ENCODE measurements around the gene TAS2R31.
"Not testable (repeated sequence)": the region's sequence is repeated elsewhere in the genome, so short reads cannot be mapped to it uniquely, and the experiment has no call there.

TAS2R31 gene

DNA sequence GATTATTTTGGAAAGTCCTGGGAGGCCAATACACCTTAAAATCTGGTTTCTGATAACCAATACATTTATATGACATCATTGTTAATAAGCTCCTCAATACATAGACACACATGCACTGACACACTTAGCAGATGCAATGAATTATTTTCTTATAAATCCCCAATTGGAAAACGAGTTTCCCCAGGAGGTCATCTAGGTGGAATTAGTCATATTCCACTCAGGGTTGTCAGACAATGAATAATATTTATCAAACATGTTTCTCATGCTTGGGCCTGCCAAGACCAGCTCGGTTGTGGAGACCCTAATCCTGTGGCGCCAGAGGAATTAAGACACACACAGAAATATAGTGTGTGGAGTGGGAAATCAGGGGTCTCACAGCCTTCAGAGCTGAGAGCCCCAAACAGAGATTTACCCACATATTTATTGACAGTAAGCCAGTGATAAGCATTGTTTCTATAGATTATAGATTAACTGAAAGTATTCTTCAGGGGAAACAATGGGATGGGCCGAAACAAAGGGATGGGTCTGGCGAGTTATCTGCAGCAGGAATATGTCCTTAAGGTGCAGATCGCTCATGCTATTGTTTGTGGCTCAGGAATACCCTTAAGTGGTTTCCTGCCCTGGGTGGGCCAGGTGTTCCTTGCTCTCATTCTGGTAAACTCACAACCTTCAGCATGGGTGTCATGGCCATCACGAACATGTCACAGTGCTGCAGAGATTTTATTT is 18.8 kb upstream of the TAS2R31 start:
- H3K4me1 ChIP-seq (ENCODE audit: control insufficient read depth, insufficient read depth, low read length); H3K27ac ChIP-seq (ENCODE audit: low read length); DNase-seq (ENCODE audit: low read depth, low spot score); H3K9me3 ChIP-seq (ENCODE audit: control insufficient read depth, insufficient read depth, low read length); H3K27me3 ChIP-seq (ENCODE audit: control insufficient read depth, insufficient read depth, low read length); H3K36me3 ChIP-seq (ENCODE audit: control insufficient read depth, insufficient read depth, low read length); H3K4me3 ChIP-seq (ENCODE audit: low read length): not testable (repeated sequence)
- WGBS (ENCODE audit: insufficient coverage, insufficient read length): no CpG with 5 or more reads among the region's 7 CpGs

DNA sequence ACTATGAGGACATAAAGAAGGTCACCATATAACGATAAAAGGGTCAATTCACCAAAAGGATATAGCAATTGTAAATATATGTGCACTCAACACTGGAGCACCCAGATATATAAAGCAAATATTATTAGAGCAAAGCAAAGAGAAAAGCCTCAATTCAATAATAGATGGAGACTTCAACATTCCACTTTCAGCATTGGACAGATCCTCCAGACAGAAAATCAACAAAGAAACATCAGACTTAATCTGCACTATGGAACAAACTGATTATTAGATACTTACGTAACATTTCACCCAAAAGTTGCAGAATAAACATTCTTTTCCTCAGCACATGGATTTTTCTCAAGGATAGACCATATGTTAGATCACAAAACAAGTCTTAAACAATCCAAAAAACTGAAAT is 10.2 kb upstream of the TAS2R31 start:
- H3K27me3 ChIP-seq (ENCODE audit: control insufficient read depth, insufficient read depth, low read length); H3K4me3 ChIP-seq (ENCODE audit: low read length); H3K4me1 ChIP-seq (ENCODE audit: control insufficient read depth, insufficient read depth, low read length); H3K36me3 ChIP-seq (ENCODE audit: control insufficient read depth, insufficient read depth, low read length); H3K27ac ChIP-seq (ENCODE audit: low read length); H3K9me3 ChIP-seq (ENCODE audit: control insufficient read depth, insufficient read depth, low read length); DNase-seq (ENCODE audit: low read depth, low spot score): not testable (repeated sequence)
- no CpG with 5 or more reads among the region's 2 CpGs for WGBS (ENCODE audit: insufficient coverage, insufficient read length)

DNA sequence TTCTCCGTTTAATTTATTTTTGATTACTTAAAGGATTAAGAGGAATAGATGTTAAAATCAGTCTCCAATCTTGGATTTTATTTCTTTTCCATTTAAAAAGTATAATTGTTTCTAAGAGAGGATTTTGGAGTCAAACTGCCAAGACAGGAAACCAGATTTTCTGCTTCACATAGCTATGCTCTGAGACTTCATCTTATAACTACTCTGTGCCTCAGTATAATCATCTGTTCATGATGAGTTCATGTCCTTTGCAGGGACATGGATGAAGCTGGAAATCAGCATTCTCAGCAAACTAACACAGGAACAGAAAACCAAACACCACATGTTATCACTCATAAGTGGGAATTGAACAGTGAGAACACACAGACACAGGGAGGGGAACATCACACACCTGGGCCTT is 9.0 kb upstream of the TAS2R31 start:
- no peak overlapping the region for H3K27ac ChIP-seq (ENCODE audit: low read length)
- no peaks in the 10 kb centered on the region for H3K4me1 ChIP-seq (ENCODE audit: control insufficient read depth, insufficient read depth, low read length)
- no peak overlapping the region for H3K4me3 ChIP-seq (ENCODE audit: low read length)
- no CpG with 5 or more reads among the region's 1 CpG for WGBS (ENCODE audit: insufficient coverage, insufficient read length)
- H3K9me3 ChIP-seq (ENCODE audit: control insufficient read depth, insufficient read depth, low read length): no peaks in the 10 kb centered on the region
- H3K36me3 ChIP-seq (ENCODE audit: control insufficient read depth, insufficient read depth, low read length): no peaks in the 10 kb centered on the region
- DNase-seq (ENCODE audit: low read depth, low spot score): no peak
- H3K27me3 ChIP-seq (ENCODE audit: control insufficient read depth, insufficient read depth, low read length): no peaks in the 10 kb centered on the region

DNA sequence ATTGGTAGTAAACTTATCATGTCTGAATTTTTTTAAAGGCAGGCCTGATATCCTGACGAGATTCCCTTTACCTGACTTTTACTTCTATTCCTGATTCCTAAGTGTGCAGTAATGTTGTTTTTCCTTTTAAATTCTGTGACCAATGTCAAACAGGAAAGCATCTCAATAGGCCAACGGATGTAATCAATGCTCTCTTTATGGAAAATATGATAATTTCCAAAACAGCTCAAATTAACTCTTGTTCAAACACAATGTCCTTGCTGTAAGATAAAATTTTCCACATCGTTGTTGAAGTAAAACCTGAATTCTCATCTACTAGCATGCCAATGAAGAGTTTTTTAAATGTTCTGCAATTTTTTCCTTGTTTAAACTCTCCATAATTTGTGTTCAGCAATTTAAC is 8.0 kb upstream of the TAS2R31 start:
- Histone ChIP-seq H3K27ac (ENCODE audit: low read length) (no peak overlapping the region), H3K9me3 (ENCODE audit: control insufficient read depth, insufficient read depth, low read length) (no peaks in the 10 kb centered on the region), H3K4me3 (ENCODE audit: low read length) (no peak overlapping the region), H3K27me3 (ENCODE audit: control insufficient read depth, insufficient read depth, low read length) (no peaks in the 10 kb centered on the region), H3K4me1 (ENCODE audit: control insufficient read depth, insufficient read depth, low read length) (no peaks in the 10 kb centered on the region), H3K36me3 (ENCODE audit: control insufficient read depth, insufficient read depth, low read length) (no peaks in the 10 kb centered on the region)
- no peak for DNase-seq (ENCODE audit: low read depth, low spot score)
- WGBS (ENCODE audit: insufficient coverage, insufficient read length): no CpG with 5 or more reads among the region's 3 CpGs

DNA sequence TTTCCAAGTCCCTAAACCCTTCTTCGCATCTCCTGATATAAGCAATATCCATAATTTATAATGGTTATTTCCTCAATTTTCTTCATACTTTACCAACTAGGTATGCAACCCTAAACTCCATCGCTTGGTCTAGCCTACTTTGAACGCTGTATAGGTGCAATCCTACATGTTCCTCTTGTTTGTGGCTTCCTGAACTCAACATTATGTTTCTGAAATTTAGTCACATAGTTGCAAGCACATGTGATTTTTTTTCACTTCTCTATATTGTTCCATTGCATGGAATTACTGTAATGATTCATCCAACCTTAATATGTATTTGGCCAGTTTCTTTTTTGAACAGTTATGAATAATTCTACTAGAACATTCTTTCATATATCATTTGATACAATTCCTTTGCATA is 2.8 kb upstream of the TAS2R31 start:
- not testable (repeated sequence) for H3K27ac ChIP-seq (ENCODE audit: low read length); H3K4me3 ChIP-seq (ENCODE audit: low read length); H3K9me3 ChIP-seq (ENCODE audit: control insufficient read depth, insufficient read depth, low read length); H3K36me3 ChIP-seq (ENCODE audit: control insufficient read depth, insufficient read depth, low read length); H3K27me3 ChIP-seq (ENCODE audit: control insufficient read depth, insufficient read depth, low read length); DNase-seq (ENCODE audit: low read depth, low spot score); H3K4me1 ChIP-seq (ENCODE audit: control insufficient read depth, insufficient read depth, low read length)
- WGBS (ENCODE audit: insufficient coverage, insufficient read length): no CpG with 5 or more reads among the region's 3 CpGs

DNA sequence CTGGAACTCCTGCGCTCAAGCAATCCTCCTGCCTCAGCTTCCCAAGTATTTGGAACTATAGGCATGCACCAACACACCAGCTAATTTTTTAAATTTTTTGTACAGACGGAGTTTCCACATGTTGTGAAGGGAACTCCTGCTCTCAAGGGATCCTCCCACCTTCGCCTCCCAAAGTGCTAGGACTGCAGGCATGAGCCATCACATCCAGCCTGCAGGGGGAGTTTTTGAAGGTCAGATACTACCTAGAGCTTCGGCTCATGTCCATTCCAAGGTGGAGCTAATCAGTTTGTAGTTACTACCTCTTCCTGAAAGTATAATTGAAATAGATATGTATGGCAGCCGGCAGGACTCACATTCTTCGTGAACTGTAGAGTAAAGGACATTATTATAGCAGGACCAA is 5.1 kb downstream of the TAS2R31 start:
- no CpG with 5 or more reads among the region's 6 CpGs for WGBS (ENCODE audit: insufficient coverage, insufficient read length)
- H3K9me3 ChIP-seq (ENCODE audit: control insufficient read depth, insufficient read depth, low read length): no peaks in the 10 kb centered on the region
- H3K27ac ChIP-seq (ENCODE audit: low read length): no peak overlapping the region
- peak; percentile 20 for DNase-seq (ENCODE audit: low read depth, low spot score)
- H3K36me3 ChIP-seq (ENCODE audit: control insufficient read depth, insufficient read depth, low read length): no peaks in the 10 kb centered on the region
- H3K4me1 ChIP-seq (ENCODE audit: control insufficient read depth, insufficient read depth, low read length): no peaks in the 10 kb centered on the region
- H3K27me3 ChIP-seq (ENCODE audit: control insufficient read depth, insufficient read depth, low read length): no peaks in the 10 kb centered on the region
- no peak overlapping the region for H3K4me3 ChIP-seq (ENCODE audit: low read length)

DNA sequence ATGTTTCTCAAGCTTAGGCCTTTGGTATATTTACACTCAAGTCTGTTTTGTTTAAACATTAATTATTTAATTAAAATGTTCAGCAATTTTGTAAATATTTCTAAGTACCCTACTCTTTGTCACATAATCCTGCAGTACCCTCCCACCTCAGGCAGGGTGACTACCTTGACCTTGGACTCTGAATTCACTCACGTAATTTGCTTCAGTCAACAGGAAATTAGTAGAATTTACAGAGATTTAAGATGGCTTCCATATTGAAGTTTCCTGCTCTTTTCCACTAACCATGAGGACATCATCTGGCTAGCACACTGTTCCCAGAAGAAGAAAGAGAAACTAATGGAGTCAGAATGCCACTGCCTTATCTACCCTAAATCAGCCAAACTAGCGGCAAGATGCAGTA is 7.8 kb downstream of the TAS2R31 start:
- Histone ChIP-seq H3K4me3 (ENCODE audit: low read length) (no peak overlapping the region), H3K4me1 (ENCODE audit: control insufficient read depth, insufficient read depth, low read length) (no peaks in the 10 kb centered on the region), H3K9me3 (ENCODE audit: control insufficient read depth, insufficient read depth, low read length) (no peaks in the 10 kb centered on the region), H3K27me3 (ENCODE audit: control insufficient read depth, insufficient read depth, low read length) (no peaks in the 10 kb centered on the region), H3K36me3 (ENCODE audit: control insufficient read depth, insufficient read depth, low read length) (no peaks in the 10 kb centered on the region), H3K27ac (ENCODE audit: low read length) (no peak overlapping the region)
- WGBS (ENCODE audit: insufficient coverage, insufficient read length): no CpG with 5 or more reads among the region's 2 CpGs
- DNase-seq (ENCODE audit: low read depth, low spot score): no peak

DNA sequence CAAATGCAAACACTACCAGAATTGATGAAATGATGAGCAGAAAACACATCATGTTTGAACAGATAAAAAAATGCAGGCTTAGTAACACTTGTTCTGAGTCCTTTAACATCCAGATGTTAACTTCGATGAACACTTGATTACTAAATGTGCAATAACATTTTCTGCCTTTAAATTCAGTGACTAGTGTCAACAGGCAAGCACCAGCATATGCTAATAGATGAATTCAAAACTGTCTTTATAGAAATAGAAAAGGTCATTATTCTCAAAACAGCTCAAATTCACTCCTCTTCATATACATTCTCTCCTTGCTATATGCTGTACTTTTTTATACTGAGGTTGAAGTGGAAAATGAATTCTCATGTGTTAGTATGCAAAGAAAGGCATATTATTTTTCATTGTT is 8.7 kb downstream of the TAS2R31 start, which contains the start of gene TAS2R19:
TAS2R19 (minus strand) TSS at position 101 of the 400 bp plus-strand sequence; CDS start at position 52, 49 bp downstream.
- no peaks in the 10 kb centered on the region for H3K4me1 ChIP-seq (ENCODE audit: control insufficient read depth, insufficient read depth, low read length)
- H3K27me3 ChIP-seq (ENCODE audit: control insufficient read depth, insufficient read depth, low read length): no peaks in the 10 kb centered on the region
- DNase-seq (ENCODE audit: low read depth, low spot score): no peak
- no peaks in the 10 kb centered on the region for H3K9me3 ChIP-seq (ENCODE audit: control insufficient read depth, insufficient read depth, low read length)
- WGBS (ENCODE audit: insufficient coverage, insufficient read length): no CpG with 5 or more reads among the region's 1 CpG
- no peak within 1 kb of the TSS for H3K27ac ChIP-seq (ENCODE audit: low read length)
- H3K4me3 ChIP-seq (ENCODE audit: low read length): no peak within 1 kb of the TSS
- H3K36me3 ChIP-seq (ENCODE audit: control insufficient read depth, insufficient read depth, low read length): no peaks in the 10 kb centered on the region

DNA sequence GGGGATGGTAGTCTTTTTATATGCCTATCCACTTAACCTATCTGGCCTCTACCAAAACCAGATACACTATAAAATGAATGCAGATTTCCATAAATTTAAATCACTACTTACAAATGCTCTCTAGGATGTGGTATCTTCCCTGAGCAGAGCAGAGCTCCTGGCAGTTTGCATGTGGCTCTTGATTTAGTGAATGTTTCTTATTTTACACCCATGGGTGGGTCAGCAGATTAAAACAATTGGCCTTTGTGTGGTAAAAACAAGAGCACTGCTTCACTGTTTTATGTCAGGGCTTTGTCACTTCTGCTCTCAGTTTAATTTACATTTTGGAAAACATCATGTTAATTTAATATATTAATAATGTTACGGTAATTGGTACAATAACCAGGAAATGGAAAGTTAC is 14.3 kb downstream of the TAS2R31 start:
- no peaks in the 10 kb centered on the region for H3K36me3 ChIP-seq (ENCODE audit: control insufficient read depth, insufficient read depth, low read length)
- no CpG with 5 or more reads among the region's 1 CpG for WGBS (ENCODE audit: insufficient coverage, insufficient read length)
- H3K9me3 ChIP-seq (ENCODE audit: control insufficient read depth, insufficient read depth, low read length): no peaks in the 10 kb centered on the region

DNA sequence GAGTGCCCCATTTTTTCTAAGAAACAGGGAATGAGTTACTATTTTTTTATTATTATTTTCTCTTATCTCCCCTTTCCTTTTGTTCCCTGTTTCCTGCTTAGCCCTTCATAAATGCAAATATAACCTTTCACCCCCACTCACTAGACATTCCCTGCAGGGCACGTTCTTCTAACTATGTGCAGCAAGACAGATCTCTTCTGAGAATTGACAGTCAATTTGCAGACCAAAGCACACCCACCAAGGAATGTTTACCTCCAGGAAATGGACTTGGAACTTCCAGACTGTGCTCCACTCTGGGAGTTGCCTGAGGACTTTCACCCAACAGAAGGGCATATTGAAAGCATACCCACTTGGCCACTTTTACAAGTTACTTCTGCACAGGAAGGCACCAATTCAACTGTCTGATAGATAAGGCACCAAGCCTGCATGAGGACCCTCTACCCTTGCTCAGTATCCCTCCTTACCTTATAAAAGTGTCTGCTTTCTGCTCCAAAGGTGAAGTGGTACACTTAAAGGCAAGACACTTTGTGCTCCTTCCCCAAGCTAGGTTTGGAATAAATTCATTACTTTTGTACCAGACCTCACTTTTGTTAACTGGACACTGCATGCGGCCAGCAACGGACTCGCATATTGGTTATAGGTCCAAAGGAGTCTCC is 15.3 kb downstream of the TAS2R31 start:
- WGBS (ENCODE audit: insufficient coverage, insufficient read length): no CpG with 5 or more reads among the region's 4 CpGs

More for the DNA sequence above, 14.3 kb downstream of the TAS2R31 start:
- H3K4me3 ChIP-seq (ENCODE audit: low read length): no peak overlapping the region
- H3K27ac ChIP-seq (ENCODE audit: low read length): no peak overlapping the region
- H3K27me3 ChIP-seq (ENCODE audit: control insufficient read depth, insufficient read depth, low read length): no peaks in the 10 kb centered on the region
- no peaks in the 10 kb centered on the region for H3K4me1 ChIP-seq (ENCODE audit: control insufficient read depth, insufficient read depth, low read length)
- no peak for DNase-seq (ENCODE audit: low read depth, low spot score)

DNA sequence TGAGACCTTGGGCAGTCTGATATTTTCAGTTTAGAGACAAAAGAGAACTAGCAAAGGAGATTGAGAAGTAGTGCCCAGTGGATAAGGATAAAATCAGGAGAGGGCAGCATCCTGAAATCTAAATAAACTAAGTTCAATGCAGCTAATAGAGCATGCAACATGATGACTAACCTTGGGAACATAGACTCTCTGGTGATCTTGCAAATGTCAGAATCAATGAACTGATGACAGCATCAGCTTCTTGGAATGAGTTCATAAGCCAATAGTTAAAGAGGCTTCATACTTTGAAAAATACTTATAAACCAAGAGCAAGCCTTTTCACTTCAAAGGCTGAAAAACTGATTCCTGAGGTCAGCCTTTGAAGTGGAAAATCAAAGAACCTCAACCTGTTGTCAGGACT is 17.0 kb downstream of the TAS2R31 start:
- no peaks in the 10 kb centered on the region for H3K36me3 ChIP-seq (ENCODE audit: control insufficient read depth, insufficient read depth, low read length)
- no peaks in the 10 kb centered on the region for H3K9me3 ChIP-seq (ENCODE audit: control insufficient read depth, insufficient read depth, low read length)
- no peak overlapping the region for H3K27ac ChIP-seq (ENCODE audit: low read length)
- no peak overlapping the region for H3K4me3 ChIP-seq (ENCODE audit: low read length)
- no peak for DNase-seq (ENCODE audit: low read depth, low spot score)
- H3K27me3 ChIP-seq (ENCODE audit: control insufficient read depth, insufficient read depth, low read length): no peaks in the 10 kb centered on the region
- H3K4me1 ChIP-seq (ENCODE audit: control insufficient read depth, insufficient read depth, low read length): no peaks in the 10 kb centered on the region

More for the DNA sequence above, 15.3 kb downstream of the TAS2R31 start:
- H3K4me3 ChIP-seq (ENCODE audit: low read length): no peak overlapping the region
- H3K27me3 ChIP-seq (ENCODE audit: control insufficient read depth, insufficient read depth, low read length): no peaks in the 10 kb centered on the region
- H3K27ac ChIP-seq (ENCODE audit: low read length): no peak overlapping the region
- H3K4me1 ChIP-seq (ENCODE audit: control insufficient read depth, insufficient read depth, low read length): no peaks in the 10 kb centered on the region
- DNase-seq (ENCODE audit: low read depth, low spot score): no peak
- no peaks in the 10 kb centered on the region for H3K9me3 ChIP-seq (ENCODE audit: control insufficient read depth, insufficient read depth, low read length)
- no peaks in the 10 kb centered on the region for H3K36me3 ChIP-seq (ENCODE audit: control insufficient read depth, insufficient read depth, low read length)
